NCI-H524 treated with DMSO at 0.1 percent for 48 hours (cell line): Measurements from ENCODE around the gene SLC9A9.

Source experiments
- DNase-seq: peaks from one replicate; lab custom pipeline; 2025; lab: John Stamatoyannopoulos, UW

Gene SLC9A9

GRCh38 chr3:143600756-143601718 lies 247.2 kb downstream of the SLC9A9 start:
- no peak for DNase-seq

DNA sequence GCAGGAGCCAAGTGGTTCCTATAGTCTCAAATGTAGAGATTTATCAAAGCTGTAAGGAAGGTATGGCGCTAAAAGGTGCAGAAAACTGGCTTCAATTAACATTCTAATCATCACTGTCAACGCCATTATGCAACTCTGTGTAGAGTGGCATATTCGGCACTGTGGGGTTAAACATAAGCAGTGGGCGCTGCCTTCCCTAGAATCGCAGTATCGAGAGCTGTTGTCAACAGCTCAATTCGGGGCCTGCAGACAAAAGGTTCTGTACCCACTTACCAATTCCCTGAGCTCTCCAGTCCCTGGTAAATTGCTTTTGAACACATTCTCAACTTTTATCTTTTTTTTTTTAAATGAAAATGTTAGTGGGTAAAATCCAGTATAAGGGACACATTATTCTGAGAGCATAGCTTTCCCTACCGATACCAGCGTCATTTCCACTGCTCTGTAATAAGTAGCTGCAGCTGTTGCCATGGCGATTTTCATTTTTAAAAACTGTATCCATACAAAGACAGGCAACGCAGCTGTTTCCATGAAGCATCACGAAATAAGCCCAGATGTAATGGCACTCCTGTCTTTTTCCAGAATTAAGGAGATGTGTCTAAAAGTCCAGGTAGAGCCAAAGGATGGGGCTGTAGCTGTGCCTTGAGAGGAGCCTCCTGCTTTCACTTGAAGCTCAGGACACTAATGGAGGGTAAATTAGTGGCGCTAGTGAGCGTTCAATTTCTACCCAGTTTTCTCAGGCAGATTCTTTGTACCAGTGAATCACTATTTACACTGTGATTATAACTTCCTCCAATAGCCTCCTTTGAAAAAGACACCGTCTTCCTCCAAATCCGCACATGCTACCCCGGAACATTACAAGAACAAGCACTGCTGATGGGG lies 250.3 kb downstream of the SLC9A9 start:
- no peak for DNase-seq

- DNase-seq, result no peak
Measured at GRCh38 chr3:143596957-143597642, 251.2 kb downstream of the SLC9A9 start.

GRCh38 chr3:143595456-143596077 lies 252.7 kb downstream of the SLC9A9 start:
- DNase-seq, result no peak

DNA sequence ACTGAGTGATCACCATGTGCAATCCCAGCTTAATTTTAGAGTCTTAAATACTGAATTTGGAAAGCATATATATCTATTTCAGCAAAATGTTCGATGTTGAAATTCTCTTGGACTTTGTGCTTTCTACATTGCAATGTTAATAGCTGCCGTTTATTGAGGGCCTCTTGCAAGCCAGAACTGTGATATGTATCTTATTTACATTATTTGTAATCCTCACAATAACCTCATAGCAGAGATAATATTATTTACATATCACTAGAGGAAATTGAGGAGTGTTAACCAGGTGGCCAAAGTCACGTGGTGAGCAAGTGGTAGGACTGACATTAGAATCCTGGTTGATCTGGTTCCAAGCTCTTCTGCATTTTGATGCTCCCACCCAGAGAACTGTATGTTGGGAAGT lies 254.1 kb downstream of the SLC9A9 start:
- DNase-seq, result no peak

GRCh38 chr3:143590660-143591059 lies 257.6 kb downstream of the SLC9A9 start:
- no peak for DNase-seq

DNA sequence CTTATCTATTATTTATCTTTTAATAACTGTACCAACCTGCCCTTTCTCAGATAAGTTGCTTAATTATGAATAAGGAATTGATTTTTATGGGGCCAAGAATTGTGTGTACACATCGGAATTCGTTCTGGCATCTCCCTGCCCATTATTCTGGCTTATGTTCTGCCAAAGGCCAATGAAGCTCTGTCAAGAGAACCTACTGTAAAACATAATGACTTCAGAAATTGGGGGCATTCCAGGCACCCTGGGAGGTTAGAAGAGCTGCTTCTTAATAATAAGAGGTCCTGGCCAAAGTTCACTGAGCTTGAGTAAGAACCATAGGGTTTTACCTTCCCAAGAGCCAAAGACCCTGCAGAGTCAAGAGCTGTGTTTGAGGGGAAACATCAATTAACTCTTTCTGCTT lies 261.7 kb downstream of the SLC9A9 start:
- no peak for DNase-seq

GRCh38 chr3:143585720-143586456 lies 262.4 kb downstream of the SLC9A9 start:
- DNase-seq, result no peak

GRCh38 chr3:143584474-143584873 lies 263.8 kb downstream of the SLC9A9 start:
- no peak for DNase-seq

DNA sequence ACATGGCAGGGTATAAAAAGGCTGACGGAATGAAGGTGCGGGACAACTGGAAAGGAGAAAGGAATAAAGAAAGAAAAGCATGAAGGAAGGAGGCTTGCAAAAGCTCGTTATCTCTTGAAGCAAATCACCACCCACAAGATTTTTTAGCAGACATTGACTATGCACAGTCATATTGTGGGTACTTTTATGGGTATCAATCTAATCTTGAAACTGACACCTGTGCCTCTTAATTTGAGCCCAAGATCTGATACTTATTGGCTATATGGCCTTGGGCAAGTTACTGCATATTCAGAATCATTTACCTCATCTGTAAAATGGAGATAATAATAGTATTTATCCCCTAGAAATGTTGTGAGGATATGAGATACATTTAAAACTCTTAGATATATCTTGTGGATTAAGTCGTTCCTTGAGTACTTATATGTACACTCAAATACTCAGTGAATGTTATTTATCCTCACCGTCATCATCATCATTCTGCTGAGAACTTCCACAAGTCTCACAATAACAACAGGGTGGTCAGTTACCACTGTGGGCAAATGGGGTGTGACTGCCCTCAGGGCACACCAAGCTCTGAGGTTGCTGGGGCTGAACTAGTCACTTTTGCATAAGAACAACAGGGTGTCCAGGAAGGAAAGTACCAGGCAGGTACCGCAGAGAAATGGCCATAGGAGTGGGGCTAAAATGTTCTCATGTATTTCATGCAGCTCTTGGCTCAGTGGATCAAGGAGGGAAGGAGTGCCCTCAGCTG lies 266.1 kb downstream of the SLC9A9 start:
- no peak for DNase-seq

DNA sequence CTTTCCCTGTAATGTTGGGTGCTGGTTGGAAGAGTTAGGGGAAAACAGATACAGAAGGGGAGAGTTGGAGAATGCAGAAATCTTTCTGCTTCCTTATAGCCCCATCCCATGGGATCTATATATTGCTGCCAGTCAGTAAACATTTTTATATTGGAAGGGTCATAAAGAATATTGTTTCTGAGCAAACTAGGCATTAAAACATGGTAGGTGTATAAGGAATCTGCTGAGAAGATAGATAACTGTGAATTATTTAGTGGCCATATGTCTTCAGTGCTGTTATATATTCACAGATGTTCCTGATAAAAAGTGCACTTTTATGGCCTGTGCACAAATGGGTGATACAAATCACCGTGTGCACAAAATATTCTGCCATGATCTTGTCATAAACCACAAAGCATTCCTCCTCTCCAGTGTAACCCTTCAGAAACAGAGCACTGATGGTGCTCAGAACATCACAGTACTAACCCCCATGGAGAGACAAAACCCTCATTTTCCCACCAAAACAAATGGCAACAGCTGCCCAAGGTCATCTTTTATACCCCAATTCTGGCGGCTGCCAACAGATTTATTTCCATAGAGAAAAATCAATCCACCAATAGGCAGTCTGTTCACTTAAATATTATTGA lies 269.3 kb downstream of the SLC9A9 start:
- no peak for DNase-seq

- DNase-seq, result no peak
Measured at GRCh38 chr3:143576568-143577270, 271.5 kb downstream of the SLC9A9 start.

DNA sequence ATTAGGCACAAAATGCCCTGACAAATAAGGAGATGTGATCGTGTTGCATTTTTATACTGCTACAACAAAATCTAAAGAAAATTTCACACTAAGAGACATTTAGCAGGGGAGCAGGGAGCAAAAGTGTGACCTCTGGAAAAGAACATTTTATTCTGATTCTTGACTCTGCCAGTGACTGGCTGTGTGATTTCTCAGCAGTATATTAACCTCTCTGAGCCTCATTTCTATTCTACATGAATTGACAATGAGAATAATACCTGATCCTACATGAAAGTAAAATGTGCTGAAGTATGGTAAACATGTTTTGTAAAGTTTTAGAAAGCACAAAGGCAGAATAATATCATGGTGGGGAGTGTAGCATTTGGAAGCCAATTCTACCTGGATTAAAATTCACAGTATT lies 273.3 kb downstream of the SLC9A9 start:
- no peak for DNase-seq

- no peak for DNase-seq
Measured at GRCh38 chr3:143573610-143574303, 274.5 kb downstream of the SLC9A9 start.

- no peak for DNase-seq
Measured at GRCh38 chr3:143571548-143571947, 276.7 kb downstream of the SLC9A9 start.

DNA sequence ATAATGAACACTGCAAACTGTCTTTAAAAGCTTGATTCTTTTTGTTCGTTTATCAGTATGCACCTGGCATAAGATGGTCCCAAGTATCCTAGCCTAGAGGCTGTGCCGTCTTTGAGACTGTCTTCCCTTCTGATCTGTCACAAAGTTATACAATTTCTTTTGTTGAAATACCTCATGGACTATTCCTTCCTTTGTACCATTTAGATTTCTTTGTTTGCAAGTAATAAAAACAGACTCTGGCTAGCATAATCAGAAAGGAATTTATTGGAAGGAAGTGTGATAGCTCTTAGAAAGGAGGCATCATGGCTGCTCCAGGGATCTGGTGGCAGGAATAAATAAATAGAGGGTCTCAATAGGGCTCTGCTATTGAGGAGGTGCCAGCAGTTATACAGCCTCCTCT lies 280.4 kb downstream of the SLC9A9 start:
- no peak for DNase-seq

- no peak for DNase-seq
Measured at GRCh38 chr3:143565951-143566350, 282.3 kb downstream of the SLC9A9 start.

DNA sequence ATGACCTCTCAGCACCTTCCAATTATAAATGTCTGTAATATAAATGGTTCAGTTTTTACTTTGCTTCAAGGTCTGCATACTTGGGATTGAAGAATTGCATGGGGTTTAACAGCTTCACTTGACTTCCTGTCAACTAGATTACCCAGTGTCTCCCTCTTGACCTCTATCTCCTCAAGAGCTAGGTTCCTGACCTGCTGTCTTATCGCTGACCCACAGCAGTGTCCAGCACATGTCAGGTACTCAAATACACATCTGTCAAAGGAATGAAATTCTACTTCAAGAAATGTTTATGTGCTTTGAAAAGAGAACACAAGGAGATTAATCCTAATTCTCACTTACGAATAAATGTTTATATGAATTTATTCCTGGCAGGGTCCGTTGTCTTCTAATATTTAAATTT lies 284.5 kb downstream of the SLC9A9 start:
- DNase-seq, result no peak

DNA sequence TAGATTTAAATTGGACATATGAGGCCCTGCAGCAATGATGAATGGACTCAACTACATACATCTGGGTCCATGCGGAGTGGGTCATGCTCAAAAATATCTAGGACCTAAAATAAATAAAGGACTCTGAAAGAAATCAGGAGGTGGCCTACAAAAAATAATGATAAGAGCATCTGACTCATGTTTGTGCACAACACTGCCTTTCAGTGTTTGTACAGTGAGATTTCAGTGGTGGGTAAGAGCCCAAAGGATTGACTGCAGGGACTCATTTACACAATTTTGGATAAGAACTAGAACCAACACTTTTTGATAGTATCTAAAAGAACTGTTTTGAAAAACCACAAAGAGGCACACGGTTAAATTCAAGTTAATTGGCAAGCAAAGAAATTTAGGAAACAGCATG lies 285.5 kb downstream of the SLC9A9 start:
- DNase-seq, result no peak
